Loucy (cell line): ENCODE data around the gene MARS1.

Experiments used
- H2AFZ ChIP-seq: fragments of 200-600 bp; sonication (generic); 2 replicates; pipeline ENCODE4 v1.6.0; 2016; ENCODE audit warnings: antibody characterized with exemption, mild to moderate bottlenecking, low read length, moderate library complexity
- H3F3A ChIP-seq: fragments of 200-600 bp; 2 replicates; pipeline ENCODE4 v1.6.0; 2016; ENCODE audit warnings: antibody characterized with exemption, low read depth, mild to moderate bottlenecking
- H3K27me3 ChIP-seq: fragments of 200-600 bp; sonication (generic); 2 replicates; pipeline ENCODE4 v1.6.1; 2014; ENCODE audit warnings: low read length, mild to moderate bottlenecking; ENCODE audit not compliant: insufficient read depth, poor library complexity, severe bottlenecking
- H3K36me3 ChIP-seq: fragments of 200-600 bp; sonication (generic); 2 replicates; pipeline ENCODE4 v1.6.1; 2016; ENCODE audit warnings: low read length; ENCODE audit not compliant: insufficient read depth
- H3K4me1 ChIP-seq: fragments of 200-600 bp; sonication (generic); 2 replicates; pipeline ENCODE4 v1.5.1; 2014; ENCODE audit warnings: low read length, mild to moderate bottlenecking; ENCODE audit not compliant: insufficient read depth, poor library complexity, severe bottlenecking
- H3K4me2 ChIP-seq: fragments of 200-600 bp; sonication (generic); 2 replicates; pipeline ENCODE4 v1.6.0; 2014; ENCODE audit warnings: antibody characterized with exemption, low read length, low read depth, mild to moderate bottlenecking; ENCODE audit not compliant: poor library complexity, severe bottlenecking
- H3K4me3 ChIP-seq: fragments of 200-600 bp; sonication (generic); 2 replicates; pipeline ENCODE4 v1.5.1; 2014; ENCODE audit warnings: low read length, mild to moderate bottlenecking, mixed read lengths; ENCODE audit not compliant: poor library complexity, severe bottlenecking
- H3K79me2 ChIP-seq: fragments of 200-600 bp; sonication (generic); 2 replicates; pipeline ENCODE4 v1.6.1; 2014; ENCODE audit warnings: low read length; ENCODE audit not compliant: insufficient read depth
- H3K9ac ChIP-seq: fragments of 200-600 bp; sonication (generic); 2 replicates; pipeline ENCODE4 v1.6.0; 2014; ENCODE audit warnings: mild to moderate bottlenecking, low read depth, low read length, moderate library complexity; ENCODE audit not compliant: poor library complexity, severe bottlenecking
- H3K9me2 ChIP-seq: fragments of 200-600 bp; sonication (generic); replicated peaks from 2 replicates; pipeline ENCODE4 v1.6.1; 2016; ENCODE audit warnings: low read depth, low read length, mixed read lengths
- H3K9me3 ChIP-seq: fragments of 200-600 bp; sonication (generic); 2 replicates; pipeline ENCODE4 v1.6.1; 2014; ENCODE audit warnings: mild to moderate bottlenecking, antibody characterized with exemption, low read length, low read depth; ENCODE audit not compliant: insufficient read depth
- H4K20me1 ChIP-seq: fragments of 200-600 bp; sonication (generic); 2 replicates; pipeline ENCODE4 v1.6.0; 2014; ENCODE audit warnings: antibody characterized with exemption, low read length, mild to moderate bottlenecking; ENCODE audit not compliant: insufficient read depth, poor library complexity, severe bottlenecking
- CTCF ChIP-seq: fragments of 200-600 bp; sonication (generic); conservative IDR thresholded peaks from 2 replicates; pipeline ENCODE4 v1.5.1; 2014; ENCODE audit warnings: mild to moderate bottlenecking, antibody characterized with exemption, low read length
- EZH2phosphoT487 ChIP-seq: fragments of 200-600 bp; IDR thresholded peaks from 2 replicates; pipeline ENCODE4 v1.6.1; 2018; ENCODE audit warnings: antibody characterized with exemption, mild to moderate bottlenecking, moderate library complexity, borderline replicate concordance

MARS1 gene

DNA sequence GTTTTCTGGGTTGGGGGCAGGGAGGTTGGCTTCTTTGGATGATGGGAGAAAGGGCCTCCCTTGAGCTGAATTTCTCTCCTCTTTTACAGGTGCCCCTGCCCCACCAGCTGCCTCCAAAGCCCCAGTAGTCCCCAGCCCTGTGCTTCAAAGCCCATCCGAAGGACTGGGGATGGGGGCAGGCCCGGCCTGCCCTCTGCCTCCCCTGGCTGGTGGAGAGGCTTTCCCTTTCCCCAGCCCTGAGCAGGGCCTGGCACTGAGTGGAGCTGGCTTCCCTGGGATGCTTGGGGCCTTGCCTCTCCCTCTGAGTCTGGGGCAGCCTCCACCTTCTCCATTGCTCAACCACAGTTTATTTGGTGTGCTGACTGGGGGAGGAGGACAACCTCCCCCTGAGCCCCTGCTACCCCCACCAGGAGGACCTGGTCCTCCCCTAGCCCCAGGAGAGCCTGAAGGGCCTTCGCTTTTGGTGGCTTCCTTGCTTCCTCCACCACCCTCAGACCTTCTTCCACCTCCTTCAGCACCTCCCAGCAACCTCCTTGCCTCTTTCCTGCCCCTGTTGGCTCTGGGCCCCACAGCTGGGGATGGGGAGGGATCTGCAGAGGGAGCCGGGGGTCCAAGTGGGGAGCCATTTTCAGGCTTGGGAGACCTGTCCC, 38.7 kb downstream of the MARS1 start:
- H4K20me1 ChIP-seq = peaks cover 31% of the 10 kb centered on the region
- no peaks in the 10 kb centered on the region for H3K27me3 ChIP-seq
- H3K4me2 ChIP-seq = peak overlapping the region; percentile 92
- H2AFZ ChIP-seq = no peak overlapping the region
- peaks cover 45% of the 10 kb centered on the region for H3K79me2 ChIP-seq
- no peaks in the 10 kb centered on the region for H3K9me3 ChIP-seq
- peak overlapping the region; percentile 39 for H3K9ac ChIP-seq
- H3K36me3 ChIP-seq = peaks cover 36% of the 10 kb centered on the region; the same call in 1 of the 2 replicates
- H3F3A ChIP-seq = peaks cover 7% of the 10 kb centered on the region
- H3K4me1 ChIP-seq = peaks cover 31% of the 10 kb centered on the region
- TF ChIP-seq CTCF = no peak
- no peak for TF ChIP-seq EZH2phosphoT487
- no peak overlapping the region for H3K4me3 ChIP-seq
- H3K9me2 ChIP-seq = no peaks in the 10 kb centered on the region

GRCh38 chr12:57527184-57527583, 39.3 kb downstream of the MARS1 start:
- TF ChIP-seq CTCF (no peak), EZH2phosphoT487 (no peak)
- H3K9me2 ChIP-seq = no peaks in the 10 kb centered on the region
- H3F3A ChIP-seq = peaks cover 2% of the 10 kb centered on the region
- H4K20me1 ChIP-seq = peaks cover 31% of the 10 kb centered on the region
- no peaks in the 10 kb centered on the region for H3K9me3 ChIP-seq
- no peak overlapping the region for H2AFZ ChIP-seq
- no peaks in the 10 kb centered on the region for H3K27me3 ChIP-seq
- H3K4me2 ChIP-seq = peak overlapping the region; percentile 92
- peak overlapping the region; percentile 39 for H3K9ac ChIP-seq
- H3K79me2 ChIP-seq = peaks cover 45% of the 10 kb centered on the region
- peaks cover 25% of the 10 kb centered on the region for H3K4me1 ChIP-seq
- H3K4me3 ChIP-seq = no peak overlapping the region
- peaks cover 42% of the 10 kb centered on the region; the same call in 1 of the 2 replicates for H3K36me3 ChIP-seq

DNA sequence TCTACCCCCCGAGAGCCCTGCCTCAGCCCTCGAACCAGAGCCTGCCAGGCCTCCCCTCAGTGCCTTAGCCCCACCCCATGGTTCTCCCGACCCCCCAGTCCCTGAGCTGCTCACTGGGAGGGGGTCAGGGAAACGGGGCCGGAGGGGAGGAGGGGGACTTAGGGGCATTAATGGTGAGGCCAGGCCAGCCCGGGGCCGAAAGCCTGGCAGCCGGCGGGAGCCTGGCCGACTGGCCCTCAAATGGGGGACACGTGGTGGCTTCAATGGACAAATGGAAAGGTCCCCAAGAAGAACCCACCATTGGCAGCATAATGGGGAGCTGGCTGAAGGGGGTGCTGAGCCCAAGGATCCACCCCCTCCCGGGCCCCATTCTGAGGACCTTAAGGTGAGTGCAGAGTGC, 40.3 kb downstream of the MARS1 start:
- Histone ChIP-seq H3K4me1 (peaks cover 24% of the 10 kb centered on the region), H3K27me3 (no peaks in the 10 kb centered on the region), H3K36me3 (peaks cover 52% of the 10 kb centered on the region; the same call in 1 of the 2 replicates), H3K9me2 (no peaks in the 10 kb centered on the region), H3K4me3 (no peak overlapping the region), H4K20me1 (peaks cover 29% of the 10 kb centered on the region), H3K4me2 (no peak overlapping the region), H2AFZ (no peak overlapping the region), H3K79me2 (peaks cover 44% of the 10 kb centered on the region), H3K9me3 (no peaks in the 10 kb centered on the region), H3F3A (no peaks in the 10 kb centered on the region; the same call in 1 of the 2 replicates), H3K9ac (no peak overlapping the region)
- TF ChIP-seq EZH2phosphoT487 (no peak), CTCF (no peak)
